Gastroesophageal sphincter (tissue), 4 donors: ENCODE data around the gene ST6GALNAC3. TPM values are rescaled to one million over a fixed set of nuclear protein-coding genes. Genes with fewer than 3 reads are reported as not detected.
"Not testable (repeated sequence)": the region's sequence is repeated elsewhere in the genome, so short reads cannot be mapped to it uniquely, and the experiment has no call there.

ENCODE experiments used
- ATAC-seq: fragments of 150-250 bp; one replicate; pipeline ENCODE4 v1.9.1; 2016; ENCODE audit warnings: mild to moderate bottlenecking, moderate library complexity
- H3K27ac ChIP-seq, 4 donors: fragments of 200-600 bp; sonication (generic) in 3 of 4; 1 replicate in 3 of 4; 2 replicates in 1 of 4; pipeline ENCODE4 v1.5.1; 2016 to 2019
- H3K27me3 ChIP-seq: fragments of 200-600 bp; sonication (generic); one replicate; pipeline ENCODE4 v1.5.1; 2019
- H3K36me3 ChIP-seq, 2 donors: fragments of 200-600 bp; sonication (generic); one replicate each; pipeline ENCODE4 v1.5.1; 2019; ENCODE audit warnings: control low read depth in 1 of 2
- H3K4me1 ChIP-seq, 3 donors: fragments of 200-600 bp; sonication (generic); 1 replicate in 2 of 3; 2 replicates in 1 of 3; pipeline ENCODE4 v1.5.1; 2016 to 2019; ENCODE audit warnings: control low read depth in 2 of 3
- H3K4me3 ChIP-seq, 2 donors: fragments of 200-600 bp; sonication (generic); one replicate each; pipeline ENCODE4 v1.5.1; 2019; ENCODE audit warnings: mild to moderate bottlenecking in 1 of 2, moderate library complexity in 1 of 2
- H3K9me3 ChIP-seq, 3 donors: fragments of 200-600 bp; sonication (generic); one replicate each; pipeline ENCODE4 v1.5.1; 2017 to 2019; ENCODE audit warnings: control low read depth in 2 of 3
- CTCF ChIP-seq, 4 experiments: fragments of 200-600 bp in 2 of 4; fragments of 450-650 bp in 2 of 4; sonication (generic) in 1 of 4; IDR thresholded peaks; one replicate each; pipeline ENCODE4 v1.5.1; 2017 to 2019; ENCODE audit warnings: antibody characterized with exemption in 4 of 4, mild to moderate bottlenecking in 2 of 4, moderate library complexity in 2 of 4
- EP300 ChIP-seq: sonication (generic); formaldehyde crosslinking; IDR thresholded peaks from one replicate; pipeline ENCODE4 v1.6.1; 2017; ENCODE audit warnings: antibody characterized with exemption, mild to moderate bottlenecking
- POLR2A ChIP-seq, 2 donors: fragments of 450-650 bp; IDR thresholded peaks; one replicate each; pipeline ENCODE4 v1.6.1; 2017; ENCODE audit warnings: antibody characterized with exemption in 2 of 2, mild to moderate bottlenecking in 2 of 2, moderate library complexity in 1 of 2
- POLR2AphosphoS5 ChIP-seq: sonication (generic); formaldehyde crosslinking; IDR thresholded peaks from one replicate; pipeline ENCODE4 v1.6.1; 2017; ENCODE audit warnings: antibody characterized with exemption
- WGBS, 2 donors: methylation state at CpG; one replicate each; pipeline ENCODE4 v1.1.5; 2018; ENCODE audit warnings: low coverage in 1 of 2; 5-methylcytosine and 5-hydroxymethylcytosine counted together
- total RNA-seq, 4 donors: library from RNA; depleted of rRNA; stranded (reverse); fragments of >200 nt; gene quantifications; one replicate each; pipeline ENCODE4 v1.1.0, GENCODE V29; 2016

ST6GALNAC3 gene
- total RNA-seq, 4 donors from 2014 or later = 2.8 to 10.6 (median 3.3) TPM

GRCh38 chr1:76048926-76049325 is 25.6 kb upstream of the ST6GALNAC3 start:
- Histone ChIP-seq H3K27ac (no peak overlapping the region), H3K27me3 (no peaks in the 10 kb centered on the region), H3K4me3 (no peak overlapping the region), H3K9me3 (no peaks in the 10 kb centered on the region), H3K4me1 (no peaks in the 10 kb centered on the region), H3K36me3 (no peaks in the 10 kb centered on the region)
- no peak for ATAC-seq
- TF ChIP-seq CTCF (IDR thresholded peaks at IDR 0.05) (no peak), POLR2AphosphoS5 (no peak), POLR2A (IDR thresholded peaks at IDR 0.05) (no peak), EP300 (no peak)
- 60 to 64% methylated on average over 1 of the region's 1 CpG for WGBS, 2 donors

GRCh38 chr1:76049498-76049897 is 25.0 kb upstream of the ST6GALNAC3 start:
- no peak for ATAC-seq
- WGBS, 2 donors = 85 to 86% methylated on average over 4 of the region's 4 CpGs
- no peak for TF ChIP-seq EP300
- no peak for TF ChIP-seq CTCF (IDR thresholded peaks at IDR 0.05)
- TF ChIP-seq POLR2A (IDR thresholded peaks at IDR 0.05) = no peak
- no peak for TF ChIP-seq POLR2AphosphoS5

GRCh38 chr1:76050073-76050472 is 24.5 kb upstream of the ST6GALNAC3 start:
- not testable (repeated sequence) for H3K27ac ChIP-seq, ATAC-seq, H3K36me3 ChIP-seq, H3K9me3 ChIP-seq, H3K4me3 ChIP-seq, H3K27me3 ChIP-seq, H3K4me1 ChIP-seq
- WGBS, 2 donors = 100% methylated on average over 3 of the region's 3 CpGs; no CpG with 5 or more reads in 1 of the 2 donors

More at GRCh38 chr1:76049498-76049897, 25.0 kb upstream of the ST6GALNAC3 start:
- Histone ChIP-seq H3K9me3 (no peaks in the 10 kb centered on the region), H3K27me3 (no peaks in the 10 kb centered on the region), H3K27ac (no peak overlapping the region), H3K4me3 (no peak overlapping the region), H3K4me1 (no peaks in the 10 kb centered on the region), H3K36me3 (no peaks in the 10 kb centered on the region)

DNA sequence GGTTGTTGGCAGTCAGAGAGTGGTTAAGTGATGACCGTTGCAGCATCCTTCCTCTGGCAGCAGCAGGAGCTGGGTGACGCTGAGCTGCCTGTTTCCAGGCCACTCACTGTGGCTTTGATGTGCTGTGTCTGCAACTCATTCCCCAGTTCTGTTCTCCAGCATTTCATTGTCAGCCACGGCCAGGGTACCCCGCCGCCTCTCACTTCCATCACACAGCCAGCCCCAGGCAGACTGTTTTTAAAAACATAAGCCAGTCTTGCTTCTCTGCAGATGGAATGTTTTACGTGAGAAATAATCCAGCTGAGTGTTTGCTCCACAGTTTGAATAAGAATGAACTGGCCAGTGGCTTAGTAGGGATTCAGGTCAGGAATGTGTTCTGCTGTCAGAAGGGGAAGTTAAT is 21.5 kb upstream of the ST6GALNAC3 start:
- Histone ChIP-seq H3K9me3 (no peaks in the 10 kb centered on the region), H3K36me3 (no peaks in the 10 kb centered on the region), H3K27ac (no peak overlapping the region), H3K4me1 (no peaks in the 10 kb centered on the region), H3K4me3 (no peak overlapping the region), H3K27me3 (no peaks in the 10 kb centered on the region)
- 0 to 10% methylated on average over 1 of the region's 6 CpGs for WGBS, 2 donors
- ATAC-seq = no peak
- no peak for TF ChIP-seq EP300
- TF ChIP-seq POLR2AphosphoS5 = no peak
- no peak for TF ChIP-seq POLR2A (IDR thresholded peaks at IDR 0.05)
- no peak for TF ChIP-seq CTCF (IDR thresholded peaks at IDR 0.05)

- H3K4me3 ChIP-seq = no peak overlapping the region
- ATAC-seq = no peak
- 49 to 80% methylated on average over 2 of the region's 2 CpGs for WGBS, 2 donors
- TF ChIP-seq CTCF (IDR thresholded peaks at IDR 0.05) = no peak
- TF ChIP-seq EP300 = no peak
- no peak for TF ChIP-seq POLR2A (IDR thresholded peaks at IDR 0.05)
- TF ChIP-seq POLR2AphosphoS5 = no peak
- H3K36me3 ChIP-seq = no peaks in the 10 kb centered on the region
- no peaks in the 10 kb centered on the region for H3K4me1 ChIP-seq
- no peak overlapping the region for H3K27ac ChIP-seq
- no peaks in the 10 kb centered on the region for H3K27me3 ChIP-seq
- H3K9me3 ChIP-seq = no peaks in the 10 kb centered on the region
Observed at GRCh38 chr1:76054359-76054758, 20.2 kb upstream of the ST6GALNAC3 start.
